Occipital lobe (tissue), 2 donors: Measurements from ENCODE around the gene FRYL. TPM values are rescaled to one million over a fixed set of nuclear protein-coding genes. Genes with fewer than 3 reads are reported as not detected.

Source experiments
- DNase-seq: peaks from one replicate; lab custom pipeline; 2025; lab: John Stamatoyannopoulos, UW
- total RNA-seq: library from RNA; depleted of rRNA; stranded (reverse); fragments of >200 nt; gene quantifications from one replicate; pipeline ENCODE4 v1.2.3, GENCODE V29; 2014

Gene FRYL
- total RNA-seq, 1 donor from 2014 or later, result 94.1 TPM

- DNase-seq, result no peak
Measured at GRCh38 chr4:48623182-48623780, 156.8 kb downstream of the FRYL start.

GRCh38 chr4:48620831-48621230 is 159.2 kb downstream of the FRYL start:
- no peak for DNase-seq

GRCh38 chr4:48620093-48620492 is 160.0 kb downstream of the FRYL start:
- DNase-seq, result no peak

GRCh38 chr4:48604527-48604926 is 175.6 kb downstream of the FRYL start:
- DNase-seq, result no peak

GRCh38 chr4:48604041-48604440 is 176.0 kb downstream of the FRYL start:
- DNase-seq, result no peak

- DNase-seq, result no peak
Measured at GRCh38 chr4:48603366-48604003, 176.6 kb downstream of the FRYL start.

GRCh38 chr4:48602763-48603162 is 177.3 kb downstream of the FRYL start:
- no peak for DNase-seq

- DNase-seq, result no peak
Measured at GRCh38 chr4:48602222-48602621, 177.9 kb downstream of the FRYL start.

GRCh38 chr4:48596336-48596735 is 183.7 kb downstream of the FRYL start:
- DNase-seq, result no peak

- DNase-seq, result no peak
Measured at GRCh38 chr4:48594180-48594579, 185.9 kb downstream of the FRYL start.

GRCh38 chr4:48591372-48591771 is 188.7 kb downstream of the FRYL start:
- no peak for DNase-seq

GRCh38 chr4:48590884-48591283 is 189.2 kb downstream of the FRYL start:
- no peak for DNase-seq

- DNase-seq, result no peak
Measured at GRCh38 chr4:48589098-48589445, 191.0 kb downstream of the FRYL start.

- no peak for DNase-seq
Measured at GRCh38 chr4:48588230-48589097, 191.6 kb downstream of the FRYL start.

GRCh38 chr4:48585401-48585800 is 194.7 kb downstream of the FRYL start:
- DNase-seq, result no peak

- peak; percentile 2 for DNase-seq
Measured at GRCh38 chr4:48578132-48578968, 201.7 kb downstream of the FRYL start.

- DNase-seq, result no peak
Measured at GRCh38 chr4:48575964-48576363, 204.1 kb downstream of the FRYL start.

GRCh38 chr4:48571471-48571870 is 208.6 kb downstream of the FRYL start:
- DNase-seq, result no peak

- DNase-seq, result no peak
Measured at GRCh38 chr4:48570646-48571220, 209.3 kb downstream of the FRYL start.

GRCh38 chr4:48566034-48566384 is 214.1 kb downstream of the FRYL start:
- DNase-seq, result no peak

GRCh38 chr4:48565362-48566033 is 214.6 kb downstream of the FRYL start:
- no peak for DNase-seq
